SK-N-SH (cell line): ENCODE measurements around the gene HNRNPH3. TPM values are rescaled to one million over a fixed set of nuclear protein-coding genes. Genes with fewer than 3 reads are reported as not detected.

ENCODE experiments used
- CTCF ChIA-PET: fragments of 300-600, 350-600 bp; formaldehyde crosslinking; extraction: SDS; loops from one replicate; lab custom pipeline; 2021; lab: Yijun Ruan, JAX
- POLR2A ChIA-PET: fragments of 350-600 bp; sonication (Branson Sonifier 250); formaldehyde crosslinking; extraction: SDS; loops from one replicate; lab custom pipeline; 2020; ENCODE audit warnings: antibody characterized with exemption, inconsistent platforms; lab: Yijun Ruan, JAX
- DNase-seq: peaks from one replicate; pipeline ENCODE4 v3.0.0; 2012
- H2AFZ ChIP-seq: fragments of 200-600 bp; sonication (generic); 2 replicates; pipeline ENCODE4 v1.8.1; 2016; ENCODE audit warnings: antibody characterized with exemption, mild to moderate bottlenecking, low read depth
- H3F3A ChIP-seq: fragments of 200-600 bp; sonication (generic); replicated peaks from 2 replicates; pipeline ENCODE3; 2016; ENCODE audit warnings: antibody characterized with exemption, mild to moderate bottlenecking; ENCODE audit not compliant: insufficient read depth
- H3K27ac ChIP-seq, 2 experiments: fragments of 200-500 bp in 1 of 2; fragments of 200-600 bp in 1 of 2; sonication (Bioruptor generic) in 1 of 2; sonication (generic), shearing (Covaris generic) in 1 of 2; 2 replicates each; pipeline versions ENCODE4 v1.5.1 to v1.6.1; 2014 to 2016; ENCODE audit warnings: low read depth in 2 of 2, inconsistent platforms in 1 of 2, low read length in 1 of 2, mild to moderate bottlenecking in 1 of 2, mixed read lengths in 1 of 2
- H3K27me3 ChIP-seq: fragments of 200-600 bp; sonication (generic), shearing (Covaris generic); 2 replicates; pipeline ENCODE4 v1.6.1; 2016; ENCODE audit warnings: mixed run types; ENCODE audit not compliant: insufficient read depth
- H3K36me3 ChIP-seq, 2 experiments: fragments of 200-500 bp in 1 of 2; fragments of 200-600 bp in 1 of 2; sonication (Bioruptor generic) in 1 of 2; sonication (generic) in 1 of 2; replicated peaks in 1 of 2; 2 replicates each; pipeline versions ENCODE3 to v1.5.1; 2014 to 2016; ENCODE audit warnings: low read length in 1 of 2, mild to moderate bottlenecking in 1 of 2; ENCODE audit not compliant: insufficient read depth in 2 of 2, control insufficient read depth in 1 of 2
- H3K4me1 ChIP-seq, 2 experiments: fragments of 200-500 bp in 1 of 2; fragments of 200-600 bp in 1 of 2; sonication (Bioruptor generic) in 1 of 2; sonication (generic), shearing (Covaris generic) in 1 of 2; 2 replicates each; pipeline versions ENCODE4 v1.5.1 to v1.6.1; 2014 to 2016; ENCODE audit warnings: low read depth in 1 of 2, low read length in 1 of 2, mixed run types in 1 of 2; ENCODE audit not compliant: insufficient read depth in 2 of 2, control insufficient read depth in 1 of 2
- H3K4me2 ChIP-seq: fragments of 200-600 bp; sonication (generic), shearing (Covaris generic); 2 replicates; pipeline ENCODE4 v1.6.1; 2017; ENCODE audit warnings: mixed run types
- H3K4me3 ChIP-seq, 2 experiments: fragments of 200-500 bp in 1 of 2; fragments of 200-600 bp in 1 of 2; sonication (Bioruptor generic) in 1 of 2; sonication (generic), shearing (Covaris generic) in 1 of 2; 2 replicates each; pipeline versions ENCODE4 v1.5.1 to v1.8.1; 2014 to 2016; ENCODE audit warnings: low read depth in 2 of 2, inconsistent platforms in 1 of 2, low read length in 1 of 2, mild to moderate bottlenecking in 1 of 2, mixed read lengths in 1 of 2, moderate library complexity in 1 of 2
- H3K79me2 ChIP-seq: fragments of 200-600 bp; sonication (generic); 2 replicates; pipeline ENCODE4 v1.8.1; 2017; ENCODE audit warnings: mild to moderate bottlenecking; ENCODE audit not compliant: insufficient read depth
- H3K9ac ChIP-seq: fragments of 200-600 bp; sonication (generic); 2 replicates; pipeline ENCODE4 v1.6.1; 2017; ENCODE audit warnings: mixed run types
- H3K9me2 ChIP-seq: fragments of 200-600 bp; sonication (generic); 2 replicates; pipeline ENCODE4 v1.6.1; 2017; ENCODE audit warnings: mixed run types
- H3K9me3 ChIP-seq: fragments of 200-600 bp; sonication (generic); 2 replicates; pipeline ENCODE4 v1.6.1; 2017; ENCODE audit warnings: mixed run types, mild to moderate bottlenecking, moderate library complexity
- H4K20me1 ChIP-seq: fragments of 200-600 bp; sonication (generic); 2 replicates; pipeline ENCODE4 v1.6.1; 2017; ENCODE audit warnings: mild to moderate bottlenecking, mixed run types; ENCODE audit not compliant: insufficient read depth
- CTCF ChIP-seq: fragments of 200-600 bp; sonication (generic); IDR thresholded peaks from 2 replicates; pipeline ENCODE4 v1.6.1; 2017; ENCODE audit warnings: antibody characterized with exemption, mild to moderate bottlenecking, moderate library complexity
- EP300 ChIP-seq, 2 experiments: IDR thresholded peaks; 2 replicates each; pipeline versions ENCODE4 v1.4.0 to v1.6.1; 2012; ENCODE audit warnings: borderline replicate concordance in 1 of 2, low read depth in 1 of 2, low read length in 1 of 2
- IRF3 ChIP-seq: fragments of 150-350 bp; IDR thresholded peaks from 2 replicates; pipeline ENCODE4 v1.6.1; 2016; ENCODE audit warnings: mild to moderate bottlenecking, low read depth, low read length
- NRF1 ChIP-seq: IDR thresholded peaks from 2 replicates; pipeline ENCODE4 v1.6.1; 2012; ENCODE audit warnings: low read depth, mild to moderate bottlenecking, low read length
- SIN3A ChIP-seq: IDR thresholded peaks from 2 replicates; pipeline ENCODE4 v1.6.1; 2012; ENCODE audit warnings: low read depth, mild to moderate bottlenecking, low read length, moderate library complexity, borderline replicate concordance
- TAF1 ChIP-seq: IDR thresholded peaks from 2 replicates; pipeline ENCODE4 v1.6.1; 2012; ENCODE audit warnings: low read depth, mild to moderate bottlenecking, low read length, moderate library complexity, borderline replicate concordance
- TCF12 ChIP-seq: IDR thresholded peaks from 2 replicates; pipeline ENCODE4 v1.4.0; 2012
- USF2 ChIP-seq: fragments of 150-350 bp; IDR thresholded peaks from 2 replicates; pipeline ENCODE4 v1.6.1; 2017; ENCODE audit warnings: antibody characterized with exemption, low read length, low read depth, borderline replicate concordance
- WGBS: methylation state at CpG from one replicate; pipeline ENCODE4 v1.1.6; 2017; ENCODE audit warnings: low lambda C conversion rate; 5-methylcytosine and 5-hydroxymethylcytosine counted together
- polyA plus RNA-seq, 3 experiments: library from polyadenylated mRNA; depleted of rRNA; stranded (reverse); fragments of >200 nt; gene quantifications; 2 replicates each; pipeline ENCODE4 v1.2.3, GENCODE V29; 2012

The HNRNPH3 gene
- polyA plus RNA-seq, 1 of the 3 experiments (the other 2 are of a cell fraction) = 73.0 TPM

- TF ChIP-seq SIN3A (no peak), USF2 (no peak)
Observed at GRCh38 chr10:68301790-68302502, 29.9 kb upstream of the HNRNPH3 start (continued).

- 62% methylated on average over 2 of the region's 2 CpGs for whole genome bisulfite sequencing
- H3K9me3 ChIP-seq = no peaks in the 10 kb centered on the region
- DNase-seq = no peak
- H4K20me1 ChIP-seq = no peaks in the 10 kb centered on the region
- H3F3A ChIP-seq = peaks cover 7% of the 10 kb centered on the region
- no peak overlapping the region for H3K4me3 ChIP-seq
- no peak overlapping the region for H2AFZ ChIP-seq
- 0 out of 2 replicates have a peak, but pooled peaks have one; percentile 5 for TF ChIP-seq CTCF
- no peak for TF ChIP-seq USF2
- H3K79me2 ChIP-seq = no peaks in the 10 kb centered on the region
- no peaks in the 10 kb centered on the region for H3K36me3 ChIP-seq
- ChIA-PET POLR2A (interaction anchor here (0.5 kb wide), 1 partner anchor 444 kb away, joined by 4 read pairs; no protein-coding TSS in a partner anchor), CTCF (interaction anchor here (0.7 to 5.6 kb wide), 21 partner anchors 9 to 523 kb away, joined by 3 to 111 read pairs (median 6); no protein-coding TSS in a partner anchor)
- no peaks in the 10 kb centered on the region for H3K27me3 ChIP-seq
- no peak overlapping the region for H3K27ac ChIP-seq
- peaks cover 0 to 4% of the 10 kb centered on the region in 2 experiments; a peak in 1 of 4 replicates for H3K4me1 ChIP-seq
- H3K4me2 ChIP-seq = no peak overlapping the region
- no peaks in the 10 kb centered on the region; the same call in 1 of the 2 replicates for H3K9me2 ChIP-seq
- no peak overlapping the region for H3K9ac ChIP-seq
Observed at GRCh38 chr10:68302503-68302823, 29.4 kb upstream of the HNRNPH3 start.

- H3K27ac ChIP-seq = no peak overlapping the region
- no peaks in the 10 kb centered on the region for H3K36me3 ChIP-seq
- H2AFZ ChIP-seq = no peak overlapping the region
- TF ChIP-seq EP300 (IDR thresholded peaks at IDR 0.05; ENCODE audit: borderline replicate concordance in 1 of 2, low read depth in 1 of 2, low read length in 1 of 2) = no peak
- TF ChIP-seq TAF1 = no peak
- TF ChIP-seq TCF12 = no peak
- TF ChIP-seq IRF3 = no peak
- TF ChIP-seq NRF1 = no peak
- H3K4me1 ChIP-seq = peaks cover 0 to 4% of the 10 kb centered on the region in 2 experiments; a peak in 1 of 4 replicates
- no peaks in the 10 kb centered on the region for H3K27me3 ChIP-seq
- H3K9me3 ChIP-seq = no peaks in the 10 kb centered on the region
- no peak overlapping the region for H3K9ac ChIP-seq
- H3K9me2 ChIP-seq = no peaks in the 10 kb centered on the region; the same call in 1 of the 2 replicates
- H3K4me3 ChIP-seq = no peak overlapping the region
- no peak overlapping the region for H3K4me2 ChIP-seq
- no peaks in the 10 kb centered on the region for H4K20me1 ChIP-seq
- peaks cover 7% of the 10 kb centered on the region for H3F3A ChIP-seq
- POLR2A ChIA-PET = interaction anchor here (0.5 kb wide), 1 partner anchor 445 kb away, joined by 4 read pairs; no protein-coding TSS in a partner anchor
- no peak for DNase-seq
- H3K79me2 ChIP-seq = no peaks in the 10 kb centered on the region
- CTCF ChIA-PET = interaction anchor here (0.7 to 5.6 kb wide), 14 partner anchors 9 to 447 kb away, joined by 3 to 111 read pairs (median 8); no protein-coding TSS in a partner anchor
- 80% methylated on average over 5 of the region's 5 CpGs for WGBS
Observed at GRCh38 chr10:68302871-68303270, 29.0 kb upstream of the HNRNPH3 start.
